H1 (cell line): ENCODE measurements around the gene KLHDC7B. TPM values are rescaled to one million over a fixed set of nuclear protein-coding genes. Genes with fewer than 3 reads are reported as not detected.

ENCODE experiments used
- CTCF ChIA-PET: fragments of 300-600 bp; sonication (Branson Sonifier 250); formaldehyde crosslinking; loops from one replicate; lab custom pipeline; 2021; ENCODE audit not compliant: partially characterized antibody; lab: Charles Lee
- POLR2A ChIA-PET: fragments of 300-600 bp; sonication (Branson Sonifier 250); formaldehyde crosslinking; loops from one replicate; lab custom pipeline; 2021; ENCODE audit warnings: inconsistent platforms; ENCODE audit not compliant: partially characterized antibody; lab: Charles Lee
- DNase-seq, 2 experiments: peaks; one replicate each; pipeline versions ENCODE4 v3.0.0 to v3.0.0-alpha.2; 2010 to 2022; ENCODE audit warnings: low spot score in 2 of 2, low read depth in 1 of 2, mixed read lengths in 1 of 2
- FAIRE-seq: peaks from 2 replicates; lab custom pipeline; 2011; peaks lifted over from hg19 to GRCh38; lab: Jason Lieb, UNC
- H2AFZ ChIP-seq: 2 replicates; pipeline ENCODE4 v1.8.1; 2012; ENCODE audit warnings: low read length, inconsistent platforms
- H2AK5ac ChIP-seq: 2 replicates; pipeline ENCODE4 v1.6.1; 2013; ENCODE audit warnings: low read depth, low read length
- H2BK120ac ChIP-seq: replicated peaks from 2 replicates; pipeline ENCODE3; 2013; ENCODE audit warnings: low read depth, low read length, inconsistent platforms
- H2BK12ac ChIP-seq: 2 replicates; pipeline ENCODE4 v1.6.1; 2013; ENCODE audit warnings: low read depth, low read length
- H2BK15ac ChIP-seq: 2 replicates; pipeline ENCODE4 v1.6.1; 2013; ENCODE audit warnings: low read length
- H2BK20ac ChIP-seq: 2 replicates; pipeline ENCODE4 v1.6.1; 2013; ENCODE audit warnings: low read length
- H2BK5ac ChIP-seq: 2 replicates; pipeline ENCODE4 v1.6.1; 2013; ENCODE audit warnings: low read depth, low read length
- H3K14ac ChIP-seq: 2 replicates; pipeline ENCODE4 v1.6.1; 2013; ENCODE audit warnings: inconsistent platforms; ENCODE audit not compliant: insufficient read length
- H3K18ac ChIP-seq: 2 replicates; pipeline ENCODE4 v1.6.1; 2013; ENCODE audit warnings: low read length; ENCODE audit errors: extremely low read depth
- H3K23ac ChIP-seq: 2 replicates; pipeline ENCODE4 v1.6.1; 2013; ENCODE audit warnings: inconsistent platforms; ENCODE audit not compliant: insufficient read length
- H3K23me2 ChIP-seq: 2 replicates; pipeline ENCODE4 v1.6.1; 2013; ENCODE audit warnings: low read depth, low read length
- H3K27ac ChIP-seq: 2 replicates; pipeline ENCODE4 v1.6.1; 2011; ENCODE audit warnings: low read depth, low read length, inconsistent platforms
- H3K27me3 ChIP-seq, 4 experiments: replicated peaks in 1 of 4; 1 replicate in 1 of 4; 2 replicates in 3 of 4; pipeline versions ENCODE4 v1.6.1 to v1.8.1; 2011 to 2013; ENCODE audit warnings: low read length in 3 of 4, mild to moderate bottlenecking in 3 of 4, inconsistent platforms in 2 of 4, mixed read lengths in 2 of 4, moderate library complexity in 1 of 4; ENCODE audit not compliant: control insufficient read depth in 3 of 4, insufficient read depth in 3 of 4; ENCODE audit errors: extremely low read depth in 1 of 4
- H3K36me3 ChIP-seq, 4 experiments: 2 replicates each; pipeline versions ENCODE4 v1.6.1 to v1.8.1; 2011 to 2013; ENCODE audit warnings: mild to moderate bottlenecking in 4 of 4, low read length in 3 of 4, moderate library complexity in 2 of 4, control low read depth in 1 of 4, inconsistent platforms in 1 of 4; ENCODE audit not compliant: insufficient read depth in 4 of 4, control insufficient read depth in 2 of 4
- H3K4ac ChIP-seq: replicated peaks from 2 replicates; pipeline ENCODE3; 2013; ENCODE audit warnings: low read length, low read depth, mixed read lengths, inconsistent platforms; ENCODE audit not compliant: insufficient read length
- H3K4me1 ChIP-seq, 4 experiments: replicated peaks in 1 of 4; 1 replicate in 1 of 4; 2 replicates in 3 of 4; pipeline versions ENCODE4 v1.6.1 to v1.8.1; 2011 to 2013; ENCODE audit warnings: low read length in 3 of 4, inconsistent platforms in 2 of 4, mixed read lengths in 1 of 4; ENCODE audit not compliant: insufficient read depth in 4 of 4, control insufficient read depth in 3 of 4
- H3K4me2 ChIP-seq, 2 experiments: 2 replicates each; pipeline versions ENCODE4 v1.6.1 to v1.8.1; 2011 to 2013; ENCODE audit warnings: low read depth in 2 of 2, low read length in 2 of 2, control low read depth in 1 of 2, inconsistent platforms in 1 of 2, mild to moderate bottlenecking in 1 of 2; ENCODE audit not compliant: insufficient read depth in 1 of 2
- H3K4me3 ChIP-seq, 4 experiments: fragments of 200-600, 300-600 bp in 1 of 4; sonication (generic), shearing (Covaris generic), sonication (Bioruptor Twin) in 1 of 4; 2 replicates each; pipeline versions ENCODE4 v1.5.1 to v1.8.1; 2011 to 2016; ENCODE audit warnings: low read length in 4 of 4, low read depth in 3 of 4, control low read depth in 2 of 4, inconsistent platforms in 2 of 4, mild to moderate bottlenecking in 2 of 4, mixed read lengths in 1 of 4, moderate library complexity in 1 of 4; ENCODE audit not compliant: insufficient read depth in 2 of 4; ENCODE audit errors: extremely low read depth in 1 of 4
- H3K56ac ChIP-seq: replicated peaks from 2 replicates; pipeline ENCODE3; 2013; ENCODE audit warnings: low read depth, mild to moderate bottlenecking, mixed read lengths, low read length, inconsistent platforms; ENCODE audit not compliant: insufficient read length
- H3K79me1 ChIP-seq: 2 replicates; pipeline ENCODE4 v1.6.1; 2013; ENCODE audit warnings: low read depth, low read length, control low read depth
- H3K79me2 ChIP-seq, 2 experiments: 2 replicates each; pipeline versions ENCODE4 v1.6.1 to v1.8.1; 2012 to 2013; ENCODE audit warnings: low read length in 2 of 2, mild to moderate bottlenecking in 2 of 2, inconsistent platforms in 1 of 2; ENCODE audit not compliant: insufficient read depth in 2 of 2, control insufficient read depth in 1 of 2
- H3K9ac ChIP-seq, 4 experiments: replicated peaks in 1 of 4; 1 replicate in 1 of 4; 2 replicates in 3 of 4; pipeline versions ENCODE4 v1.6.1 to v1.8.1; 2011 to 2013; ENCODE audit warnings: low read depth in 3 of 4, low read length in 3 of 4, control low read depth in 2 of 4, mild to moderate bottlenecking in 2 of 4, moderate library complexity in 2 of 4, inconsistent platforms in 1 of 4; ENCODE audit errors: extremely low read depth in 1 of 4
- H3K9me3 ChIP-seq, 2 experiments: 2 replicates each; pipeline versions ENCODE4 v1.6.1 to v1.8.1; 2012 to 2013; ENCODE audit warnings: mild to moderate bottlenecking in 2 of 2, moderate library complexity in 2 of 2, control low read depth in 1 of 2, inconsistent platforms in 1 of 2, low read depth in 1 of 2, low read length in 1 of 2, mixed read lengths in 1 of 2; ENCODE audit not compliant: insufficient read depth in 2 of 2
- H4K20me1 ChIP-seq, 2 experiments: replicated peaks in 1 of 2; 2 replicates each; pipeline versions ENCODE3 to v1.8.1; 2011 to 2013; ENCODE audit warnings: inconsistent platforms in 2 of 2, low read length in 2 of 2, mild to moderate bottlenecking in 1 of 2; ENCODE audit not compliant: insufficient read depth in 2 of 2, control insufficient read depth in 1 of 2
- H4K5ac ChIP-seq: 2 replicates; pipeline ENCODE4 v1.6.1; 2013; ENCODE audit warnings: low read length, low read depth, mixed read lengths, inconsistent platforms; ENCODE audit not compliant: insufficient read length
- H4K8ac ChIP-seq: 2 replicates; pipeline ENCODE4 v1.8.0; 2013; ENCODE audit warnings: mild to moderate bottlenecking, moderate library complexity, low read length, inconsistent platforms; ENCODE audit not compliant: insufficient read depth; ENCODE audit errors: extremely low read depth
- H4K91ac ChIP-seq: replicated peaks from 2 replicates; pipeline ENCODE3; 2013; ENCODE audit warnings: low read length, mixed read lengths, inconsistent platforms; ENCODE audit not compliant: insufficient read length
- BRCA1 ChIP-seq: IDR thresholded peaks from 2 replicates; pipeline ENCODE4 v1.6.1; 2012; ENCODE audit warnings: low read depth, low read length, improper control_type of control experiment
- CBX5 ChIP-seq: fragments of 300-800, 300-1000 bp; sonication (generic); IDR thresholded peaks from 2 replicates; pipeline ENCODE4 v1.7.1; 2016; ENCODE audit warnings: antibody characterized with exemption, low read length, low read depth
- CHD2 ChIP-seq: IDR thresholded peaks from 2 replicates; pipeline ENCODE4 v1.6.1; 2012; ENCODE audit warnings: low read length, improper control_type of control experiment
- CTBP2 ChIP-seq: IDR thresholded peaks from 2 replicates; pipeline ENCODE4 v1.7.0; 2011; ENCODE audit warnings: borderline replicate concordance, mild to moderate bottlenecking, moderate library complexity, mixed read lengths, low read length; ENCODE audit not compliant: insufficient read depth, insufficient read length
- RNF2 ChIP-seq: fragments of 200-900, 300-1000 bp; sonication (generic); IDR thresholded peaks from 2 replicates; pipeline ENCODE4 v1.7.1; 2016; ENCODE audit warnings: borderline replicate concordance, low read depth, mild to moderate bottlenecking, antibody characterized with exemption, low read length; ENCODE audit not compliant: poor library complexity, severe bottlenecking; ENCODE audit errors: missing control alignments
- RXRA ChIP-seq: IDR thresholded peaks from 2 replicates; pipeline ENCODE4 v1.6.1; 2011; ENCODE audit warnings: low read depth, mild to moderate bottlenecking, low read length, moderate library complexity; ENCODE audit not compliant: insufficient read depth
- TAF7 ChIP-seq: optimal IDR thresholded peaks from 2 replicates; pipeline ENCODE3; 2011; ENCODE audit warnings: low read depth, mild to moderate bottlenecking, inconsistent platforms, low read length, moderate library complexity, borderline replicate concordance
- TEAD4 ChIP-seq: IDR thresholded peaks from 2 replicates; pipeline ENCODE4 v1.6.1; 2012; ENCODE audit warnings: low read depth, low read length, inconsistent platforms, mixed read lengths
- YY1 ChIP-seq: IDR thresholded peaks from 2 replicates; pipeline ENCODE4 v1.6.1; 2011; ENCODE audit warnings: low read depth, mild to moderate bottlenecking, low read length
- WGBS, 2 experiments: shearing (Covaris generic) in 1 of 2; methylation state at CpG; one replicate each; pipeline versions ENCODE4 v1.1.6 to v1.1.7; 2013 to 2015; ENCODE audit warnings: low lambda C conversion rate in 2 of 2, mixed read lengths in 2 of 2, inconsistent platforms in 1 of 2, low coverage in 1 of 2, missing lambda C conversion rate in 1 of 2; ENCODE audit not compliant: insufficient replicate concordance in 2 of 2, insufficient coverage in 1 of 2, insufficient read length in 1 of 2; ENCODE audit errors: extremely low coverage in 1 of 2, missing lambda C conversion rate in 1 of 2; 5-methylcytosine and 5-hydroxymethylcytosine counted together
- polyA plus RNA-seq, 7 experiments: library from polyadenylated mRNA; depleted of rRNA in 3 of 7; stranded (reverse) in 5 of 7; unstranded in 2 of 7; fragments of >200 nt in 5 of 7; fragments of 200-250 nt in 2 of 7; gene quantifications; 1 replicate in 5 of 7; 2 replicates in 1 of 7; 4 replicates in 1 of 7; pipeline versions ENCODE4 v1.2.1 to v1.2.3, GENCODE V29; 2011 to 2013; ENCODE audit warnings: missing spikeins in 2 of 7, mixed read lengths in 2 of 7
- total RNA-seq: library from RNA; stranded (reverse); fragmentation: NEBNext Ultra II Directional; extraction: Animal tissue kit (Norgen Biotek cat#: 25700); gene quantifications from 2 replicates; pipeline ENCODE4 v1.2.1, GENCODE V29; 2021
- TF ChIP-seq, protein P1 (sequence below): IDR thresholded peaks from 2 replicates; pipeline ENCODE4 v1.6.1; 2012; ENCODE audit warnings: low read length, inconsistent platforms

KLHDC7B gene
- total and polyA plus RNA-seq, 2 of the 8 experiments (the other 6 are each of a cell fraction or from before 2014, with no cell fraction given): not detected

DNA sequence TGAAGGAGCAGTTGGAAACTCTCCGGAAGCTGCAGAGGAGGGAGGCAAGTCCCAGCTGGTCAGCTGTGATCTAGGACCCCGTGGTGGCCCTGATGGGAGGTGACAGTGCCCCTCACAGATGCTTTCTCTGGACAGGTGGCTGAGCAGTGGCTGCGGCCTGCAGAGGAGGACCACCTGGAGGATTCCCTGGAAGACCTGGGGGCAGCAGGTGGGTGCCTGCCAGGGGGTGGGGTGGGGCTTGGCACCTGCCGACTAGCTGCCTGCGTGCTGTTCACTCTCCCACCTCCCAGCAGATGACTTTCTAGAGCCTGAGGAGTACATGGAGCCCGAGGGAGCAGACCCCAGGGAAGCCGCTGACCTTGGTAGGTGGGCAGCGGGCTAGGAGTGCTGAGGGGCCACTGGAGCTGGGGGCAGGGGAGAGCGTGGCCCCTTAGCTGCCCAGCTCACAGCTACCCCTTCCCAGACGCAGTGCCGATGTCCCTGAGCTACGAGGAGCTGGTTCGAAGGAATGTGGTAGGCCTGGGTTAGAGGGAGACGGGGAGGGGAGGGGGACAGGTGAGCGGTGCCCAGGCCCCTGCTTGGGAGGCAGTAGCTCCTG is 23.4 kb upstream of the KLHDC7B start:
- no peak overlapping the region for H4K5ac ChIP-seq
- no peak overlapping the region for H4K8ac ChIP-seq
- H3K23me2 ChIP-seq: peaks cover 17% of the 10 kb centered on the region; the same call in 1 of the 2 replicates
- no peak for DNase-seq
- H4K91ac ChIP-seq: no peak overlapping the region
- no peak overlapping the region for H2BK15ac ChIP-seq
- CTCF ChIA-PET: interaction anchor here (0.6 to 1.5 kb wide), 7 partner anchors 13 to 798 kb away, joined by 3 to 4 read pairs (median 3); no protein-coding TSS in a partner anchor
- H3K36me3 ChIP-seq: peaks cover 4 to 25% (median 19%) of the 10 kb centered on the region in 4 experiments; a peak in 7 of 8 replicates
- H4K20me1 ChIP-seq: peaks cover 4 to 18% of the 10 kb centered on the region in 2 experiments
- no peak overlapping the region for H2BK12ac ChIP-seq
- H3K4ac ChIP-seq: no peak overlapping the region
- H3K18ac ChIP-seq: no peak overlapping the region
- no peak overlapping the region for H2AFZ ChIP-seq
- peaks cover 0 to 7% (median 3%) of the 10 kb centered on the region in 4 experiments; a peak in 4 of 7 replicates for H3K27me3 ChIP-seq
- H3K4me2 ChIP-seq: no peak overlapping the region
- H2BK5ac ChIP-seq: no peak overlapping the region
- no peaks in the 10 kb centered on the region for H3K9me3 ChIP-seq
- POLR2A ChIA-PET: interaction anchor here (1.0 to 1.7 kb wide), 2 partner anchors 14 to 56 kb away, joined by 3 to 9 read pairs; partner anchors contain the start of genes LMF2 and NCAPH2
- no peak for FAIRE-seq
- H2BK20ac ChIP-seq: no peak overlapping the region
- no peaks in the 10 kb centered on the region for H3K79me1 ChIP-seq
- no peaks in the 10 kb centered on the region for H3K79me2 ChIP-seq
- H3K4me3 ChIP-seq: no peak overlapping the region
- no peak overlapping the region for H3K27ac ChIP-seq
- H3K9ac ChIP-seq: no peak overlapping the region
- H2AK5ac ChIP-seq: no peak overlapping the region
- no peak overlapping the region for H3K14ac ChIP-seq
- no peak overlapping the region for H2BK120ac ChIP-seq
- no peak overlapping the region for H3K56ac ChIP-seq
- WGBS, 2 experiments: 87% methylated on average over 11 of the region's 15 CpGs; no CpG with 5 or more reads in 1 of the 2 experiments
- H3K23ac ChIP-seq: no peak overlapping the region
- H3K4me1 ChIP-seq: peaks cover 0 to 9% (median 5%) of the 10 kb centered on the region in 4 experiments; a peak in 5 of 7 replicates
- TF ChIP-seq, protein P1, sequence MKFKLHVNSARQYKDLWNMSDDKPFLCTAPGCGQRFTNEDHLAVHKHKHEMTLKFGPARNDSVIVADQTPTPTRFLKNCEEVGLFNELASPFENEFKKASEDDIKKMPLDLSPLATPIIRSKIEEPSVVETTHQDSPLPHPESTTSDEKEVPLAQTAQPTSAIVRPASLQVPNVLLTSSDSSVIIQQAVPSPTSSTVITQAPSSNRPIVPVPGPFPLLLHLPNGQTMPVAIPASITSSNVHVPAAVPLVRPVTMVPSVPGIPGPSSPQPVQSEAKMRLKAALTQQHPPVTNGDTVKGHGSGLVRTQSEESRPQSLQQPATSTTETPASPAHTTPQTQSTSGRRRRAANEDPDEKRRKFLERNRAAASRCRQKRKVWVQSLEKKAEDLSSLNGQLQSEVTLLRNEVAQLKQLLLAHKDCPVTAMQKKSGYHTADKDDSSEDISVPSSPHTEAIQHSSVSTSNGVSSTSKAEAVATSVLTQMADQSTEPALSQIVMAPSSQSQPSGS: no peak
- TF ChIP-seq RNF2: no peak
- no peak for TF ChIP-seq BRCA1
- TF ChIP-seq YY1: no peak
- no peak for TF ChIP-seq TEAD4
- no peak for TF ChIP-seq CTBP2
- no peak for TF ChIP-seq CHD2
- no peak for TF ChIP-seq RXRA
- TF ChIP-seq TAF7: no peak
- no peak for TF ChIP-seq CBX5
